GM18502 (cell line): Measurements from ENCODE around the gene NFYA.
"Not testable (repeated sequence)": the region's sequence is repeated elsewhere in the genome, so short reads cannot be mapped to it uniquely, and the experiment has no call there.

Experiments
- ATAC-seq: cut with Tn5 transposase; IDR thresholded peaks from one replicate; pipeline ENCODE4 v1.9.1; 2021; ENCODE audit warnings: mild to moderate bottlenecking; ENCODE audit not compliant: unreplicated experiment, poor library complexity

Gene NFYA

DNA sequence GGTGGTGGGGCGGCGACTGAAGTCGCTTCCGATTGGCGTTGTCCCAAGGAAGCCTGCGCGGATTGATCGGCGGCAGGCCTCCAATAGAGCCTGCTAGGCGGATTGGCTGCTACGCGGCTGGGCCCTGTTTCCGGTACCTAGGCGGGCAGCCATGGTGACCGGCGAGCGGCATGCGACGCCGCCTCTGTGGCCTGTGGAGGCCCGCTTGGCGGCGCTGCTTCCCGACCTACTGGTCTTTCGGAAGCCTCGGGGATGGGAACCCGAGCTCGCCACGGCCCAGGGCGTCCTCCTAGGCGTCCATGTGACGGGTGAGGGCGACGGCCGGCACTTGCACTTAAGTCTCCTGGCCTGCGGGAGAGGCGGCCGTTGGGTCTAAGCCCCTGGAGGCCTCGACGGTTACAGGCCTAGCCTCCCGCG is 28.1 kb downstream of the NFYA start:
- ATAC-seq = no peak

DNA sequence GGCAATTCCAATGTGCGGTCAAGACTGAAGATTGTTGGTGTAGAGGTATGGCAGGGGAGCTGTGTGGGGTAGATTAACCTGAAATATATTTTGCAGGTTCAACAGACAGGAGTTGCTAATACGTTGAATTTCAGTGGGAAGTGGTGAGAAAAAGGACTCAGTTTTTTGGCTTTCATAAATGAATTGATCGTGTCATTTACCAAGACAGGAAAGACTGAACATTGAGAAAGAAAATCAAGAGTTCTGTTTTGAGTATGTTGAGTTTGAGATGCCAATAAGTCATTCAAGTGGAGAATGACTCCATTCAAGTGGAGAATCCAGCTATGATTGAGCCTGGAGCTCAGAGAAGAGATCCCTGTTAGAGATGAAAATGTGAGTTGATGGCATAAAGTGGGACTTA is 31.1 kb downstream of the NFYA start:
- ATAC-seq = no peak

DNA sequence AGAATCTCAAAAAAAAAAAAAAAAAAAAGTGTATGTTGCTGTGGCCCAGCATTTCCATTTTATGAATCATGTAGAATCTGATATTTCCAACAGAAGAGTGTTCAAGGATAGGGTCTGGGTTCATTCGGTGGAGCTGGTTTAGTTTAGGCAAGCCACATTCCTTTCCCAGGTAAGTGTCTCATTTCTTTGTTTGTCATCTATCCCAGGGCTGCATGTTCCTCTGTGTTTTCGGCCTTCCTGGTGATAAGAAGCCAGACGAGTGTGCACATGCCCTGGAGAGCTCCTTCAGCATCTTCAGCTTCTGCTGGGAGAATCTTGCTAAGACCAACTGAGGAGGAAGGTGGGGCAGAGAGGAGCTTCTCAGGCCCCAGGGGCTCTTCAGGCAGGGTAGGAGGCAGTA is 38.2 kb downstream of the NFYA start:
- no peak for ATAC-seq

DNA sequence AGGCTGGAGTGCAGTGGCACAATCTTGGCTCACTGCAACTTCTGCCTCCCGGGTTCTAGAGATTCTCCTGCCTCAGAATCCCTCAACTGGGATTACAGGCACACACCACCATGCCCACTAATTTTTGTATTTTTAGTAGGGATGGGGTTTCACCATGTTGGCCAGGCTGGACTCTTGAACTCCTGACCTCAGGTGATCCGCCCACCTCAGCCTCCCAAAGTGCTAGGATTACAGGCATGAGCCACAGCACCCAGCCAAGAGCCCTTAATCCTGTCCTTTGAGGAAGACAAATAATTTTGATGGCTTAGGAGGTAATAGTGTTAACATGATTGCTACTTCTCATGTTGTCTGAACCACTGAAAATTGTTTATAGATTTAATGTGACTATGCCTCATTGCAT is 42.3 kb downstream of the NFYA start:
- not testable (repeated sequence) for ATAC-seq

DNA sequence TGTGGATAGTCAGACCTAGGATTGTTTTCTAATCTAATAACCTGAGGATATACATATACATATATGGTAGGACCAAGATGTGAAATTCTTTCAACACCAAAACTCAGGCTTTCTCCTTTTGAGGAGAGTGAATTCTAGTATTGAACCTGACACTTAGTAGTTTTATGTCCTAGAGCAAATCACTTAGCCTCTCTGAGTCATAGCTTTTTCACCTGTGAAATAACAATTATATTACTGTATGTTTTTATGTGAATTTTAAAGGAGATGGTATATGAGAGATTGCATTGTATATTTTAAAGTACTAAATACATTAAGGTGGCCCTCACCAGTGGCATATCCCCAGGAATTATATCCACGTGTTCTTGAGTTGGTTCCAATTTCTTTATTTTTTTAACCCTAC is 46.7 kb downstream of the NFYA start:
- no peak for ATAC-seq

DNA sequence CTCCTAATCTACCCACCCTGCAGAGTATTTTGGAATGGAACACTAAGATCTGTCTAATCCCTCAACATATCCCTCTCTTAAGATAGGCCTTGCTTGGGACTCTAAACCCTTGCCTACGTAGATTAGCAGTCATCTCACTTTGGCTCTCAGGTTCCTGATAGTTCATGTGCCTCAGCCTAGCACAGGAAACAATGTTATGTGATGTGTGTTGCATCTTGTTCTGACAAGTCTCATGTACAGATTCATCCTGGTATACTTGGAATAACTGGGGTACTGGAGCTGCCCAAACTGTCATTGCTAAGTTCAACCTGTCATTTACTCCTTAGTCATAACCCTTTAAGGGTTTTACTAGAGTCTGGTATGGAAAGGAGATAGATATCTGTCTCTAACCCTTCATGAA is 47.3 kb downstream of the NFYA start:
- ATAC-seq = no peak

DNA sequence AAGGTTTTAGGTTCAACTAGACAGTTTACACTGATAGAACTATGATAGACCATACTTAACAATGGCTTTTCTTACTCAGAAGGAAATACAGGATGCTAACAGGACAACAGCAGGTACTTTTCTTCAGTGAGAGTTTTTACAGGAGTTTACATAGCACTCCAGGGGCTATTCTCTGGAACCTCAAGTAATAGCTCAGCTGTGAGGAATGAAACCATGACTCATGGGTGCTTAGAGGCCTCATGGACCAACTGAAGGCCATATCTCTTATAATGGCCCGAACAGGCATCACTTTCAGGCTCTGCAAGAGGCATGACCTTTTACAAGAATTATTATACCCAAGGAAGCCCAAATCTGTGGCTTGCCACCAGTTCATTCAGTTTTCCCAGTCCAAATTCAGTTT is 49.6 kb downstream of the NFYA start:
- ATAC-seq = no peak

DNA sequence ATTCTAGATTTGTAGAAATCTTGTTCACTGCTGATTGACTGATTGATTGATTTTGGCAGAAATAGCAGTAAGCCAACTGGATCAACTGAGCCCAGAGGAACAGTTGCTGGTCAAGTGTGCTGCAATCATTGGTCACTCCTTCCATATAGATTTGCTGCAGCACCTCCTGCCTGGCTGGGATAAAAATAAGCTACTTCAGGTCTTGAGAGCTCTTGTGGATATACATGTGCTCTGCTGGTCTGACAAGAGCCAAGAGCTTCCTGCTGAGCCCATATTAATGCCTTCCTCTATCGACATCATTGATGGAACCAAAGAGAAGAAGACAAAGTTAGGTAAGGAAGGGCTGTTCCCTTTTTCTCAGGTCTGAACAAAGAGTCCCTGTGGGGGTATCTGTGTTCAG is 50.1 kb downstream of the NFYA start:
- ATAC-seq = no peak

DNA sequence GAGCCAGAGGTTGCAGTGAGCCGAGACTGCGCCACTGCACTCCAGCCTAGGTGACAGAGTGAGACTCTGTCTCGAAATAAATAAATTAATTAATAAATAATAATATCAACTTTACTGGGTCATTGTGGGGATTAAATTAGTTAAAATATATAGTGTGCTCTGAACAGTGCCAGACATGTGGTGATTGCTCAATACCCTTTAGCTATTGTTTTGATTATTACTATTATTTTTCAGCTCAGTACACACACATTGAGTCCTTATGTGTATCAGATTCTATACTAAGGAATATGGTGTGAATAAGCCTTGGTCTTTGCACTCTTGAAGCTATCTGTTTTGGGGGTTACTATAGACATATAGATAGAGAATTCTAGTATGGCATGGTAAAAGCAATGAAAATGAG is 52.5 kb downstream of the NFYA start:
- no peak for ATAC-seq

DNA sequence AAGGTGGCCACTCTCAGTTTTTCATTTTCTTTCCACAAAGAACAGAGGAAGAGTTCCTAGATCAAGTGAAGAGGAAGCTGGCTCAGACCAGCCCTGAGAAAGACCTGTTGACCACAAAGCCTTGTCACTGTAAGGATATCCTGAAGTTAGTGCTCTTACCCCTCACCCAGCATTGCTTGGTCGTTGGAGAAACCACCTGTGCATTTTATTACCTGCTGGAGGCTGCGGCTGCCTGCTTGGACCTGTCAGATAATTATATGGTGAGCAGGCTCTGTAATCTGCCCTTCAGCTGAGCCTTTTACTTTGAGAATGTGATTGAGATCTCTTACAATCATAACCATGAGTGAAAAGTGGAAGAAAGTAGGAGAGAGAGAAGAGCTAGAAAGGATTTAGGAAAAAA is 59.5 kb downstream of the NFYA start:
- no peak for ATAC-seq

DNA sequence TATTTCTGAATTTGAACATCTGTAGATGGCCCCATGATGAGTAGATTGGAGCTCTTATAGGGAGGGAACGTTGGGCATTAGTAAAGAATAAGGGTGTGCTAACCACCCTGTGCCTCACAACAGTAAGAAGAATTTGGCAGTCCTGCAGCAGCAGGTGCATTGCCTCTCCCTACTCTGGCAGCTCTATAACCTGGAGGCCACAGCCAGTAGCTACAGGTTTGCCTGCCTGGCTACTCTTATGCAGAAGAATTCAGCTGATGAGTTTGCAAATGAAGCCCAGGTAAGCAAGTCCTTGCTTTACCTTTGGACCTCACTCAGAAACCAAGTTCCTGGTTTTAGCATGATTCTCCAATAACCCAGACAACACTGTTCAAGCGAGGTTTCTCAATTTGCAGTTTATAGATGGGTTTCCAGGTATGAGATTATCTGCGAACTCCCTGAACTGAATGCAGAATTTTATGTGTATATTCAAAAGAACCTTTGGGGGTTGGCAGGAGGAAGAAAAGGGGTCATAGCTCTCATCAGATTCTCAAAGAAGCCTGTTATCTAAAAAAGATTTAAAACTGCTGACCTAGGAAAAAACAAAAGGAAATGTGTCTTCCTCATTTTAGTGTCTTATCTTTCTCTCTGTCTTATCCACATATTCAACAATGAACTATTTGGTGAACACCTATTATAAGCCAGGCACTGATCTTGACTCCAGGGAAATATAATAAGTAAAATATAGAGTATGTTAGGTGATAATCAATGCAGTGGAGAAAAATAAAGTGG is 62.5 kb downstream of the NFYA start:
- ATAC-seq = no peak

DNA sequence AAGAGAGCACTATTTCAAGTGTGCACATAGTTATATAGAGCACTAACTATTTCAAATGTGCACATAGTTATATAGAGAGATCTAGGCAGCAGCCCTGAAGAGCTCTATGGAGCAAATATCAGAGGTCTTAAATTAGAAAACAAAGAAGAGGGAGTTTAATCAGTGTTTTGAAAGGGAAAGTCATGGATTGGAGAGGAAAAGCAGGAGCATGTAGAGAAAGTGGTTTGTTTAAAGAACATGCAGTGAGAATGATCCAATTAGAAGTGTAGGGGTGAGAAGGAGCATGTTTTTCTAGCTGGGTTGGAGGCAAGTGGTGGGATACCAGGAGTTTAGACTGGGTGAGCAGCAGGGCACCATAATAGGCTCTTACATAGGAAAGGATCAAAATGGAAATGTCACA is 64.1 kb downstream of the NFYA start:
- no peak for ATAC-seq

DNA sequence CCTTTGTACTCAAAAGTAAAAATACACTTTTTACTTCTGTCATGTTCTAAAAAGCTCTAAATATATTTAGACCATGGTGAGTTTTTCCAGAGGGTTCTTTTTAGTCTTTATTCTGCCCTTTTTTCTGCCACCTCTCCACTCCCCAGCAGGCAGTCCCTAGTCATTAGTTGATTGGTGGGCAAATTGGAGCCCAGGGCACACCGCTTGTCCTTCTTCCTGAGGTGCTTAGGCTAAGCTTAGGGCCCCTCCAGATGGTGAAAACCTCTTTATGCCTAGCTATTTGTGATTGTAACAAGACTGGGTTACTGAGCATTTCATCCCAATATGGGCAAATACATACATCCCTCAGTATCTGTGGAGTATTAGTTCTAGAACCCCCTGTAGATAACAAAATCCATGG is 75.1 kb downstream of the NFYA start:
- no peak for ATAC-seq
